Measurements from ENCODE around the gene AFAP1L2.

Gene AFAP1L2

DNA sequence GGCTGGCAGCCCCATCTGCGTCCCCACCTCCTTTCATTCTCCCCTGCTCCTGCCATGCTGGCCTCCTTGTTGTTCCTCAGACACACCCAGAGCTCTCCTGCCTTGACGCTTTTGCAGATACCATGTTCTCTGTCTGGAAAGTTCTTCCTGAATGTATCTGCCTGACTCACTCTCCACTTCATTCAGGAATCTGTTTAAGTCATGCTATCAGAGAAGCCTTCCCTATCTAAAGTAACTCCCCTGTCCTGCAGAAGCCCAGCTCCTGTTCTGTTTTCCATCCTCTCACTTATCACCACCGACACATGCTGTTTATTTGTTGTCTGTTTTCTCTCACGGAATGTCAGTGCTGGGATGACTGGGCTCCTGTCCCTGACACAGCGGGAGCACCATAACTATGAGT, 82.0 kb downstream of the AFAP1L2 start:
- no peak for DNase-seq (ENCODE audit: low read depth)
- H3K4me3 ChIP-seq (ENCODE audit: low read length), result no peak overlapping the region
- TF ChIP-seq, protein P1, sequence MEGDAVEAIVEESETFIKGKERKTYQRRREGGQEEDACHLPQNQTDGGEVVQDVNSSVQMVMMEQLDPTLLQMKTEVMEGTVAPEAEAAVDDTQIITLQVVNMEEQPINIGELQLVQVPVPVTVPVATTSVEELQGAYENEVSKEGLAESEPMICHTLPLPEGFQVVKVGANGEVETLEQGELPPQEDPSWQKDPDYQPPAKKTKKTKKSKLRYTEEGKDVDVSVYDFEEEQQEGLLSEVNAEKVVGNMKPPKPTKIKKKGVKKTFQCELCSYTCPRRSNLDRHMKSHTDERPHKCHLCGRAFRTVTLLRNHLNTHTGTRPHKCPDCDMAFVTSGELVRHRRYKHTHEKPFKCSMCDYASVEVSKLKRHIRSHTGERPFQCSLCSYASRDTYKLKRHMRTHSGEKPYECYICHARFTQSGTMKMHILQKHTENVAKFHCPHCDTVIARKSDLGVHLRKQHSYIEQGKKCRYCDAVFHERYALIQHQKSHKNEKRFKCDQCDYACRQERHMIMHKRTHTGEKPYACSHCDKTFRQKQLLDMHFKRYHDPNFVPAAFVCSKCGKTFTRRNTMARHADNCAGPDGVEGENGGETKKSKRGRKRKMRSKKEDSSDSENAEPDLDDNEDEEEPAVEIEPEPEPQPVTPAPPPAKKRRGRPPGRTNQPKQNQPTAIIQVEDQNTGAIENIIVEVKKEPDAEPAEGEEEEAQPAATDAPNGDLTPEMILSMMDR (conservative IDR thresholded peaks at IDR 0.05; ENCODE audit: low read depth, low read length), result no peak

DNA sequence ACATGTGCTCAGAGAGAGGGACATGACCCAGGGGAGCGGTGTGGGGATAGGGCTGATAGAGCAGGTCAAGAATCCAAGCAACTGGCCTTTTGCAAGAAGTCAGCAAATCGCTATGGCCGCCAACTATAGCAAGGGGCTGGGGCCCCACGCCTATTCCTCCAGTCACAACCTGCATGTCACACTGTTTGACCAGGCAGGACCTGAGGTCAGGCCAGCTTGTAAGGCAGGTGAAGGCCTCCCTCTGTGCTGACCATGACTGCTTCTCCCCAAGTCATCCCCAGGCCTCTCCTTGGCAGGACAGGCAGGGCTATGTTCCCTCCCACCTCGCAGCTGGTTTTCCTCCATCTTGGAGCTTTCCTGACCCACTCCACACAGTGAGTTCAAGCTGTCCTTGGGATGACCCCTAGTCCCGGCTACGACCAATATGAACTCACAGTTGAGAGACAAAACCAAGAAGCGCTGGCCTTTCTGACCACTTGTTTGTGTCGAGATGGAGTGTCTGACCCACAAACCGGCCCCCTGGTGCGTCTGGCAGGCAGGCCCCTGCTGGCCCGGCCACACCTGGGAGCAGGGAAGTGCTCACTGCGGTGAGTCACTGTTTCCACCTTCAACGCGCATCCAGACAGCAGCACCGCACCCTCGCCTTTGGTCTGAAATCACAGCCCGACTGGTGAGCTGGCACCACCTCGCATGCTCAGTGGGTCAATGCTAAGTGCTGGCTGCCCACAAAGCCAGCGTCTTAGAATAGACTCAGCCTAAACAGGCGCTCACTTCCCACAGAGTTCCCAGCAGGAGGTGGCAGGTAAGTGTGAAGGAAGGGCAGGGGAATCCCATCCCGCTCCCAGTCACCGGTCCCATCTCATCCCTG, 83.8 kb downstream of the AFAP1L2 start:
- no peak for DNase-seq (ENCODE audit: low read depth)
- TF ChIP-seq, protein P1 (conservative IDR thresholded peaks at IDR 0.05; ENCODE audit: low read depth, low read length), result no peak
- no peak overlapping the region for H3K4me3 ChIP-seq (ENCODE audit: low read length)

DNA sequence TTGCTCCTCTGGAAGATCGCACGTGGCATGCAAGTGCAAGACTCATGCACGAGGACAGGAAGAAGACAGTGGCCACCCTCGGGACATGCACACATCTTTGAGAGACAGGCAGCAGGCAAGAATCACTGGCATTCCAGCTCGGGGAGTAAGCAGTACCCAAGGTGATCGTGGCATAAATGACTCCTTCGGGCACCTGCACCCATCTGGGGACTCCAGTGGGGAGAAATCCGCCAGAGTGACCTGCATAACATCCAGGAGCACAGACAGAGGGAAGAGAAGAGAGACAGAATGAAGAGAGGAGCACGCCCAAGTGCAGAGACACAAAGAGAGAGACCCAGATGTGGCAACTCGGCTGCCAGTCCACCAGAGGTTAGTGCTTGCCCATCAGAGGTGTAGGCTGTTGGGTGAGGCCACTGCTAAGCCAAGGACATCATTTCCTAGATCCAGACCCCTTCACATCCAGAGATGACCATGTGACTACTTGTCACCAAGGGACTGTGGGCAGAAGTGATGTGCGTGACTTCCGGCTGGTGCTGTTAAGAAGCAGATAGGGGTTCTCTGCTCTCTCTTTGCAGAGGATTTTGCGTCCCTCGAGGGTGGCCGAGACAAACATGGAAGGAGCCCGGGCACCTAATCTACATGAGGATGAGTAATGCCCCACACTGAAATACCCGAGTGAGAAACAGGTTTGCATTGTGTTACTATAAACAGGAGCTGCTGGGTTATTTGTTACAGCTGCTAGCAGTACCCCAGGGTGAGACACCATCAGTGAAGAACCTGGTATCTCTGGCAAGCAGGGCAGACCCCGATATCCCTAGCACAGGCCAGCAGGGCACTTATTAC, 84.7 kb downstream of the AFAP1L2 start:
- no peak overlapping the region for H3K4me3 ChIP-seq (ENCODE audit: low read length)
- TF ChIP-seq, protein P1 (conservative IDR thresholded peaks at IDR 0.05; ENCODE audit: low read depth, low read length), result no peak
- DNase-seq (ENCODE audit: low read depth), result no peak

DNA sequence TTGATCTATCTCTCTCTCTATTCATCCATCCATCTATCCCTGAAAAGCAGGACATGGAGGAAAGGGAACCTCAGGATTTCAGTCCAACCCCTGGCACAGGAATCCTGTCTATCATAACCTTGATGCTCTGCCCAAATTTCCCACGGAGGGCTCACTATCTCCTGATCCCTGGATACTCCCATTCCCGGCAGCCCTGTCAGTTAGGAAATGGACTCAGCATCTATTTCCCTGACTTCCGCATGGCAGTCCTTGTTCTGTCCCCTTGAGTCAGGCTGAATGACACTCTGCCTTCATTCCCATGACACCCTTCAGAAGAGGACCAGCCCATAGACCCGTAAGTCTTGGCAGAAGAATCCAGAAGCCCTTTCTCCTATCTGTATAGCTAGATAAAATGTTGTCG, 87.6 kb downstream of the AFAP1L2 start:
- no peak for DNase-seq (ENCODE audit: low read depth)
- H3K4me3 ChIP-seq (ENCODE audit: low read length), result no peak overlapping the region
- TF ChIP-seq, protein P1 (conservative IDR thresholded peaks at IDR 0.05; ENCODE audit: low read depth, low read length), result no peak

DNA sequence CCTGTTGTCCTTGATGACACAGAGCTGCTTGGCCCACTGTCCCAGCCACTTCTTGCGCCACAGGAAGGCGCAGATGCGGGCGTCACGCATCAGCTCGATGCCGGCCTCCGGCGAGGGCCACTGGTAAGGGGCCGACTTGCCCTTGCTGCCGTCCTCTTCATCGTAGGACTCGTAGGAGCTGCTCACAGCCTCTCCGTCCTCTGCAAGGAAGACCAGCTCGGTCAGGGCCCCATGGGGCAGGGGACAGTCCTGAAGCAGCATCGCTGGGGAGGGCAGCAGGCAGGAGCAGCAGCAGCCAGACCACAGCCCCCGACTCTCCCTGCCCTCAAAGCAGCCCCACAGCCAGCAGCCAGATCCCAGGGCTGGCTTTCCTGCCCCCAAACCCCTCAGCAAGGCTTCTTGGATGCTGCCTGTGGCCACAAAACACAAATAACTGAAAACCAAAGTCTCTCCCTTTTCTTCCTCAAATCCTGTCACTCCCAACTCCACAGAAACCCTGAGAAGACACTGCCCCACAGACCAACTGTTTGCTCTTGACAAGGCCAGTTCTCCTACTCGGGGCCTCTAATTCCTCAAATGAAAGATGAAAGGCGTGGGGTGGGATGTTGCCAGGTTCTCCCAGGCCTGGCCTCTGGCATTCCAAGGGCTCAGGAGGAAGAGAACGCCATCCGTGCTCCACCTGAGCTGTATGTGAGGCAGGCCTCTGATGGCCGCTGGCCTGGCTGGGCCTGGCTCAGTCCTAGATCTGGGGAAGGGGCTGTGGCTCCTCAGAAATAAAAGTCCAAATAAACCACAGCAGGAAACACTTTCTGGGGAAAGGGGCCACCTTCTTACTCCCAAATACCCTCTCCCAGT, 88.5 kb downstream of the AFAP1L2 start:
- H3K4me3 ChIP-seq (ENCODE audit: low read length), result no peak overlapping the region
- no peak for DNase-seq (ENCODE audit: low read depth)
- TF ChIP-seq, protein P1 (conservative IDR thresholded peaks at IDR 0.05; ENCODE audit: low read depth, low read length), result no peak

DNA sequence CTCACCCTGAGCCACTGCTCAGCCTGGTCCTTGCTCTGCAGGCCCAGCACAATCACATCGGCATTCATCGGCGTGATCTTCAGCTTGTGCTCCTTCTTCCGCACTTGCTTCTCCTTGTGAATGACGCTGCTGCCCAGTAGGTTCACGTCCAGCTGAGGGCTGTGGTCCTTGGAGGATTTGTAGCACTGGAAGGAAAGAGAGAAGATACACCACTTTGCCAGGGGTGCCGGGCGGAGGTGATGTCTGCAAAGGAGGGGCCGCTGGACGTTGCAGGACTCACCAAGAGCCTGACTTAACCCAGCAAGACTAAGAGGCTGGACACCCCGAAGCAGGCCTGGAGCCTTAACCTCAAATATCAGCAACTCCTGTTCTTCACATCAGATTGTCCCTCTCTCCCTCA, 90.4 kb downstream of the AFAP1L2 start:
- TF ChIP-seq, protein P1 (conservative IDR thresholded peaks at IDR 0.05; ENCODE audit: low read depth, low read length), result no peak
- no peak for DNase-seq (ENCODE audit: low read depth)

More for the DNA sequence above, 90.4 kb downstream of the AFAP1L2 start:
- no peak overlapping the region for H3K4me3 ChIP-seq (ENCODE audit: low read length)
